Activated T-helper 2 cell treated with anti-CD3 and anti-CD28 coated beads, Interferon-gamma antibody, Interleukin-2, Interleukin-4, amounts not matched to agents 10 μg/mL and 5 μg/mL and 100 μg/mL, durations not matched to agents 14 hours and 24 hours and 36 hours (primary cell): ENCODE results near the gene NOS1AP. TPM values are rescaled to one million over a fixed set of nuclear protein-coding genes. Genes with fewer than 3 reads are reported as not detected.

Experiments used
- DNase-seq: peaks from one replicate; pipeline ENCODE4 v3.0.0; 2021; ENCODE audit warnings: low spot score
- H3K27ac Mint-ChIP-seq: one replicate; pipeline ENCODE4 v1.8.0; 2021; ENCODE audit warnings: mixed read lengths
- H3K27me3 Mint-ChIP-seq: one replicate; pipeline ENCODE4 v1.8.0; 2021; ENCODE audit warnings: low read depth, mixed read lengths
- H3K36me3 Mint-ChIP-seq: one replicate; pipeline ENCODE4 v1.8.0; 2021; ENCODE audit warnings: low read depth, mixed read lengths
- H3K4me1 Mint-ChIP-seq: one replicate; pipeline ENCODE4 v1.8.0; 2021; ENCODE audit warnings: low read depth, mixed read lengths
- H3K4me3 Mint-ChIP-seq: one replicate; pipeline ENCODE4 v1.8.0; 2021; ENCODE audit warnings: low read depth, mild to moderate bottlenecking, moderate library complexity, mixed read lengths
- H3K9me3 Mint-ChIP-seq: one replicate; pipeline ENCODE4 v1.8.0; 2021; ENCODE audit warnings: mixed read lengths
- intact Hi-C: fragments of 100-400 bp; cut with micrococcal nuclease; formaldehyde crosslinking; loops from one replicate; pipeline ENCODE4 v1.15.1; 2023
- total RNA-seq: library from RNA; stranded (reverse); gene quantifications from 2 replicates; pipeline ENCODE4 v1.2.3, GENCODE V29; 2022

NOS1AP gene
- total RNA-seq, 1 donor from 2014 or later: not detected

- Mint-ChIP-seq H3K9me3 (no peaks in the 10 kb centered on the region), H3K27ac (no peak overlapping the region), H3K4me1 (no peaks in the 10 kb centered on the region), H3K27me3 (peaks cover 21% of the 10 kb centered on the region), H3K4me3 (no peak overlapping the region), H3K36me3 (no peaks in the 10 kb centered on the region)
- DNase-seq: no peak
- intact Hi-C loops: no loop called here
These were observed 214.9 kb downstream of the NOS1AP start for GRCh38 chr1:162284206-162284955.

- Mint-ChIP-seq H3K4me3 (no peak overlapping the region), H3K27me3 (peaks cover 18% of the 10 kb centered on the region), H3K27ac (no peak overlapping the region), H3K36me3 (no peaks in the 10 kb centered on the region), H3K4me1 (no peaks in the 10 kb centered on the region), H3K9me3 (no peaks in the 10 kb centered on the region)
- intact Hi-C loops: no loop called here
- no peak for DNase-seq
These were observed 215.7 kb downstream of the NOS1AP start for GRCh38 chr1:162285149-162285561.

- Mint-ChIP-seq H3K4me3 (no peak overlapping the region), H3K27me3 (peaks cover 5% of the 10 kb centered on the region), H3K27ac (no peak overlapping the region), H3K36me3 (no peaks in the 10 kb centered on the region), H3K4me1 (no peaks in the 10 kb centered on the region), H3K9me3 (no peaks in the 10 kb centered on the region)
- DNase-seq: no peak
- intact Hi-C loops: no loop called here
These were observed 221.5 kb downstream of the NOS1AP start for GRCh38 chr1:162291000-162291399.

- intact Hi-C loops: no loop called here
- Mint-ChIP-seq H3K4me3 (no peak overlapping the region), H3K36me3 (no peaks in the 10 kb centered on the region), H3K27me3 (peaks cover 4% of the 10 kb centered on the region), H3K27ac (no peak overlapping the region), H3K9me3 (no peaks in the 10 kb centered on the region), H3K4me1 (no peaks in the 10 kb centered on the region)
- DNase-seq: no peak
These were observed 222.9 kb downstream of the NOS1AP start for GRCh38 chr1:162292422-162292849.

- Mint-ChIP-seq H3K36me3 (no peaks in the 10 kb centered on the region), H3K27ac (no peak overlapping the region), H3K4me3 (no peak overlapping the region), H3K4me1 (no peaks in the 10 kb centered on the region), H3K9me3 (no peaks in the 10 kb centered on the region), H3K27me3 (peaks cover 4% of the 10 kb centered on the region)
- intact Hi-C loops: no loop called here
- no peak for DNase-seq
These were observed 223.7 kb downstream of the NOS1AP start for GRCh38 chr1:162293073-162293692.

- Mint-ChIP-seq H3K4me3 (no peak overlapping the region), H3K4me1 (no peaks in the 10 kb centered on the region), H3K9me3 (no peaks in the 10 kb centered on the region), H3K27me3 (peaks cover 7% of the 10 kb centered on the region), H3K36me3 (no peaks in the 10 kb centered on the region), H3K27ac (no peak overlapping the region)
- intact Hi-C loops: no loop called here
- DNase-seq: no peak
These were observed 224.5 kb downstream of the NOS1AP start for GRCh38 chr1:162294015-162294414.

GRCh38 chr1:162297208-162297607, 227.7 kb downstream of the NOS1AP start:
- H3K4me3 Mint-ChIP-seq: no peak overlapping the region
- H3K4me1 Mint-ChIP-seq: no peaks in the 10 kb centered on the region
- no peak for DNase-seq
- H3K27me3 Mint-ChIP-seq: peaks cover 13% of the 10 kb centered on the region
- H3K27ac Mint-ChIP-seq: no peak overlapping the region
- intact Hi-C loops: no loop called here
- H3K9me3 Mint-ChIP-seq: no peaks in the 10 kb centered on the region
- H3K36me3 Mint-ChIP-seq: no peaks in the 10 kb centered on the region

GRCh38 chr1:162298266-162298665, 228.8 kb downstream of the NOS1AP start:
- DNase-seq: no peak
- no peaks in the 10 kb centered on the region for H3K36me3 Mint-ChIP-seq
- intact Hi-C loops: no loop called here
- no peak overlapping the region for H3K4me3 Mint-ChIP-seq
- no peaks in the 10 kb centered on the region for H3K4me1 Mint-ChIP-seq
- H3K27me3 Mint-ChIP-seq: peaks cover 18% of the 10 kb centered on the region
- H3K9me3 Mint-ChIP-seq: no peaks in the 10 kb centered on the region
- H3K27ac Mint-ChIP-seq: no peak overlapping the region

GRCh38 chr1:162299018-162299417, 229.5 kb downstream of the NOS1AP start:
- Mint-ChIP-seq H3K4me3 (no peak overlapping the region), H3K27me3 (peaks cover 16% of the 10 kb centered on the region), H3K27ac (no peak overlapping the region), H3K4me1 (no peaks in the 10 kb centered on the region), H3K36me3 (no peaks in the 10 kb centered on the region), H3K9me3 (no peaks in the 10 kb centered on the region)
- DNase-seq: no peak
- intact Hi-C loops: no loop called here

- DNase-seq: no peak
- Mint-ChIP-seq H3K27ac (no peak overlapping the region), H3K36me3 (no peaks in the 10 kb centered on the region), H3K4me1 (no peaks in the 10 kb centered on the region), H3K4me3 (no peak overlapping the region), H3K9me3 (no peaks in the 10 kb centered on the region), H3K27me3 (peaks cover 18% of the 10 kb centered on the region)
- intact Hi-C loops: no loop called here
These were observed 230.8 kb downstream of the NOS1AP start for GRCh38 chr1:162300057-162300917.

GRCh38 chr1:162301696-162302095, 232.2 kb downstream of the NOS1AP start:
- peaks cover 16% of the 10 kb centered on the region for H3K27me3 Mint-ChIP-seq
- no peaks in the 10 kb centered on the region for H3K36me3 Mint-ChIP-seq
- no peaks in the 10 kb centered on the region for H3K9me3 Mint-ChIP-seq
- no peak overlapping the region for H3K4me3 Mint-ChIP-seq
- H3K27ac Mint-ChIP-seq: no peak overlapping the region
- no peaks in the 10 kb centered on the region for H3K4me1 Mint-ChIP-seq
- intact Hi-C loops: no loop called here
- no peak for DNase-seq

GRCh38 chr1:162302306-162303003, 233.0 kb downstream of the NOS1AP start:
- no peaks in the 10 kb centered on the region for H3K9me3 Mint-ChIP-seq
- H3K36me3 Mint-ChIP-seq: no peaks in the 10 kb centered on the region
- DNase-seq: no peak
- no peak overlapping the region for H3K4me3 Mint-ChIP-seq
- intact Hi-C loops: no loop called here
- H3K27ac Mint-ChIP-seq: no peak overlapping the region
- H3K27me3 Mint-ChIP-seq: peaks cover 16% of the 10 kb centered on the region
- no peaks in the 10 kb centered on the region for H3K4me1 Mint-ChIP-seq
